HUES48 (cell line): ENCODE data around the gene CCDC200.
"Not testable (repeated sequence)": the region's sequence is repeated elsewhere in the genome, so short reads cannot be mapped to it uniquely, and the experiment has no call there.

Experiments used
- H3K27ac ChIP-seq: one replicate; pipeline ENCODE4 v1.7.0; 2013; ENCODE audit warnings: low read depth, low read length, inconsistent platforms
- H3K27me3 ChIP-seq: 2 replicates; pipeline ENCODE4 v1.6.1; 2013; ENCODE audit warnings: mild to moderate bottlenecking, low read length; ENCODE audit not compliant: control insufficient read depth, insufficient read depth
- H3K36me3 ChIP-seq: 2 replicates; pipeline ENCODE4 v1.6.1; 2013; ENCODE audit warnings: low read length; ENCODE audit not compliant: control insufficient read depth, insufficient read depth
- H3K4me1 ChIP-seq: 2 replicates; pipeline ENCODE4 v1.6.1; 2013; ENCODE audit warnings: mild to moderate bottlenecking, low read length; ENCODE audit not compliant: control insufficient read depth, insufficient read depth
- H3K4me3 ChIP-seq: 2 replicates; pipeline ENCODE4 v1.5.1; 2013; ENCODE audit warnings: mild to moderate bottlenecking, low read depth, low read length
- H3K9ac ChIP-seq: 2 replicates; pipeline ENCODE4 v1.6.1; 2013; ENCODE audit warnings: mild to moderate bottlenecking, low read depth, low read length, moderate library complexity
- H3K9me3 ChIP-seq: 2 replicates; pipeline ENCODE4 v1.6.1; 2013; ENCODE audit warnings: low read length; ENCODE audit not compliant: control insufficient read depth, insufficient read depth

CCDC200 gene

DNA sequence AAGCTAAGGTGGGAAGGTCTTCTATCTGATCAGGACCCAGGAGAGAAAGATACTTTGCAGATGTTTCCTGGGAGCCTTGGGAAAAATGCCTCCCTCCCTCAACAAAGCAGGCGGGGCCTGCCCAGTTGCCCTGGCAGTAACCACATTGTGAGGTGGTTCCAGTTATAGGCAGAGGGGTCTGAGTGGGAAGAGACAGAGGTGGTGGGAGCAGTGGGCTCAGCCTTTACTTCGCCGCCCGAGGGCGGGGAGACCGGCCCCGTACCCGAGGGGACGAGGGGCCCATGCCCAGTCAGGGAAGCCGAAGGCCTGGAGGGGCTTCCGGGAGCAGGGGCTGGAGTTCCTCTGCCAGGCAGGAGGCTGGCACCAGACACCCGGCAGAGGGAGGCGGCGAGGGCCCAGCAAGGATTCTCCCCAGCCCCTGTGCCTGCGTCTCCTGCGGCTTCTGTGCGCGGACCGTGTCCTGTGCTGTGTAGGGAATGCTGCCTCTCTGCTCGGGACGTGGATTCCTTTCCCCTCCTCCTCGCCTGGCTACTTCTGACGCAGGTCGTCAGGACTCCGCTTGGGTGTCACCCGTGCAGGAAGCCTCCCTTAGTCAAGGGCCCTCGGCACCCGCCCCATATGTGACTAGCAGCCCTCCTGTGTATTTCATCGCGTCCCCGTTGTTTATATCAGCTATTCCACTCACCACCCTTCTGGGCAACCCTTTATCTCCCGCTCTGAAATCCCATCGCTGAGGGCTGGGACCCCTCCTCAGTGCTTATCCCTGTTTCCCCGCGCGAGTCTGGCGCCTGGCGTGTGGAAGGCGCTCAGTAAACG is 3.0 kb upstream of the CCDC200 start:
- not testable (repeated sequence) for H3K4me1 ChIP-seq, H3K36me3 ChIP-seq, H3K9me3 ChIP-seq, H3K9ac ChIP-seq, H3K4me3 ChIP-seq, H3K27me3 ChIP-seq, H3K27ac ChIP-seq

GRCh38 chr17:43226393-43226792 is 2.0 kb downstream of the CCDC200 start:
- no peak overlapping the region for H3K9ac ChIP-seq
- peaks cover 3% of the 10 kb centered on the region; the same call in 1 of the 2 replicates for H3K36me3 ChIP-seq

DNA sequence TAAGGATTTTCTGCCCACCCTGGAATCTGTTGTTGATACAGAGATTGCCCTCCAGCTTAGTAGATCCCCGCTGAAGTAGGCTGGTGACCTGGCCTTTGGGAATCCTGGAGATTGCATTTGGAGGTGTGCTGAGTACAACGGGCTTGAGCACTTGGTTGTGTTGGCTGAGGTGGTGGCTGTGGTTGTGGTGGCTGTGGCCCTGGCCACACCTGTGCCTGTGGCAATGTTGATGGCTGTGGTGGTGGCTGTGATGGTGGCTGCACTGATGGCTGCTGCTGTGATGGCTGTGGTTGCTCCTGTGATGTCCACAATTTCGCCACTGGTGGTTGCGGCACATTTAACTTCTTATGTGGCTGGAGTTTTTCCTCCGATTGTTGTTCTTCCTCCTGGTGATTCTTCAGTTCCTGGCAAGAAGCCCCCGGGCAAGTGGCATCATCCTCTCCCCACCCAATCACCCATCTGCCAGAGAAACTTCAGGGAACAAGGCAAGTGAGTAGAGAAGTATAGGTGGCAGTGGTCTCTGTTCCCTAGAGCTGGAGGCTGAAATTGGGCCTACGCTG is 4.2 kb downstream of the CCDC200 start:
- peaks cover 3% of the 10 kb centered on the region; the same call in 1 of the 2 replicates for H3K36me3 ChIP-seq
- H3K27me3 ChIP-seq = no peaks in the 10 kb centered on the region
- no peak overlapping the region; the same call in 1 of the 2 replicates for H3K9ac ChIP-seq
- H3K27ac ChIP-seq = no peak overlapping the region
- H3K4me1 ChIP-seq = no peaks in the 10 kb centered on the region
- no peaks in the 10 kb centered on the region for H3K9me3 ChIP-seq
- no peak overlapping the region for H3K4me3 ChIP-seq

More at GRCh38 chr17:43226393-43226792, 2.0 kb downstream of the CCDC200 start:
- H3K27me3 ChIP-seq = no peaks in the 10 kb centered on the region
- H3K4me1 ChIP-seq = no peaks in the 10 kb centered on the region
- H3K4me3 ChIP-seq = no peak overlapping the region
- no peak overlapping the region for H3K27ac ChIP-seq
- H3K9me3 ChIP-seq = no peaks in the 10 kb centered on the region

DNA sequence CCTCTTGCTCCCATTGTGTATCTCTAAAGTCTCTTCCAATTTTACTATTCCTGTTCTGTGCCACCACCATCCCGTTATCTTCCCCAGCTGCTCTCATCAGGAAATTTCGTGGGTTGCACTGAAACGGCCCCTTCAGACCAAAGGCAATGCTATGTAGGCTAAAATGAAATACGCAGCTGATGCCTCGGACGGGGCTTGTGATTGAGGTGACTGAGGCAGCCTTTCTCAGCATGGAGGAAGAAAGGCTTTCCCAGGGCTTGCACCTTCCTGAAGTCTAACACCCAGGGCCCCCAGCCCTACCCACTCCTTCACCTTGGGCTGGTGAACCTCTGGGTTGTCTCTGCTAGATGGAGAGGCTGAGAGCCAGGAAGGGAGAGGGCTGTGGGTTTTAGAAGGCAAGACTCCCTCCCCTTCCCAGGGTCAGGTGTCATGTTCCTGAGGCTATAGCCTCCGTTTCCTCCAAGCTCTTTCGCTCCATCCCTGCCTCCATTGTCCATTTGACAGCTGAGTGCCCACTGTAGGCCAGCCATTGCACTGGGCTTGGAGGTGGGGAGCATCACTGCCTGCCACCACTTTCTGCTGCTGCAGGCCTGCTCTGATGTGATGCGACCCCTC is 7.8 kb downstream of the CCDC200 start:
- Histone ChIP-seq H3K9ac (no peak overlapping the region), H3K36me3 (peaks cover 12% of the 10 kb centered on the region; the same call in 1 of the 2 replicates), H3K4me1 (no peaks in the 10 kb centered on the region), H3K27me3 (no peaks in the 10 kb centered on the region), H3K27ac (no peak overlapping the region), H3K4me3 (no peak overlapping the region), H3K9me3 (no peaks in the 10 kb centered on the region)

- no peak overlapping the region for H3K9ac ChIP-seq
- H3K27ac ChIP-seq = no peak overlapping the region
- no peaks in the 10 kb centered on the region for H3K27me3 ChIP-seq
- H3K4me3 ChIP-seq = no peak overlapping the region
- no peaks in the 10 kb centered on the region for H3K4me1 ChIP-seq
- no peaks in the 10 kb centered on the region for H3K9me3 ChIP-seq
- H3K36me3 ChIP-seq = peaks cover 15% of the 10 kb centered on the region; the same call in 1 of the 2 replicates
These were observed 8.6 kb downstream of the CCDC200 start for GRCh38 chr17:43219746-43220380.

DNA sequence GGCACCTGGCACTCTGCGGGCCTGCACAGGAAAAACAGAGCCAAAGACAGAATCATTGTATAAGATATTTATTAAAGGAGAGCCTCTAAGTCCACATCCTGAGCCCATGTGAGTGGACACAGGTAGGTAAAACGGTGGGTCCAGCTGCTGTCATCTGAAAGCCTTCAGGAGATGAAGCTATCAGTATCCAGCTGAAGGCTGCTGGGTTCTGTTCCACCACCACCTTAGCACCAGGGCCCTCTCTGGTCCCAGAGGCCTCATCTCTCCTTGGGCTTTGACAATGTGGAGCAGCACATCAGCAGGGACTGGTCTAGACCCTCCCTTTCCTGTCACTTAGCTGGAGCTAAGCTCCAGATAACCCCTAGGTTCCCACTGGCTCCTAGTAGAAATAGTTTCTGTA is 9.4 kb downstream of the CCDC200 start:
- no peaks in the 10 kb centered on the region for H3K9me3 ChIP-seq
- H3K36me3 ChIP-seq = peaks cover 12% of the 10 kb centered on the region; the same call in 1 of the 2 replicates
- H3K27ac ChIP-seq = no peak overlapping the region
- no peak overlapping the region for H3K9ac ChIP-seq
- no peaks in the 10 kb centered on the region for H3K4me1 ChIP-seq
- H3K4me3 ChIP-seq = no peak overlapping the region
- no peaks in the 10 kb centered on the region for H3K27me3 ChIP-seq

GRCh38 chr17:43217614-43218087 is 10.8 kb downstream of the CCDC200 start:
- Histone ChIP-seq H3K27me3 (no peaks in the 10 kb centered on the region), H3K9me3 (no peaks in the 10 kb centered on the region), H3K36me3 (peaks cover 12% of the 10 kb centered on the region; the same call in 1 of the 2 replicates), H3K9ac (no peak overlapping the region), H3K4me1 (peaks cover 3% of the 10 kb centered on the region), H3K4me3 (no peak overlapping the region), H3K27ac (no peak overlapping the region)

GRCh38 chr17:43216762-43217613 is 11.4 kb downstream of the CCDC200 start:
- H3K4me3 ChIP-seq = no peak overlapping the region
- no peak overlapping the region for H3K9ac ChIP-seq

DNA sequence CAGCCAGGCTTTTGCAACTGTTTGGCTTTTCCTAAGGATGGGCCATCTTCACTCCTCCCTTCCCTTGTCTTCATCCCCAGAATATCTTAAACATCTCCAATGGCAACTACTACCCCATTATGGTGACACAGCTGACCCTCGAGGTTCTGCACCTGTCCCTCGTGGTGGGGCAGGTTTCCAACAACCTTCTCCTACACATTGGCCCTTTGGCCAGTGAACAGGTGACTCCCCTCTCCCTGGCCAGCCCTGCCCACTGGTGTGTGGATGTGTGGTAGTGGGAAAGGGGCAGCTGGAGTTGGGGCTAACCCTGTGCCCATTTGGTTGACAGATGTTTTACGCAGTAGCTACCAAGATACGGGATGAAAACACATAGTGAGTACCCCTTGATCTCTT is 12.1 kb downstream of the CCDC200 start:
- Histone ChIP-seq H3K9me3 (no peaks in the 10 kb centered on the region), H3K9ac (no peak overlapping the region), H3K36me3 (peaks cover 12% of the 10 kb centered on the region; the same call in 1 of the 2 replicates), H3K27ac (no peak overlapping the region), H3K4me3 (no peak overlapping the region), H3K27me3 (no peaks in the 10 kb centered on the region), H3K4me1 (peaks cover 8% of the 10 kb centered on the region)

More at GRCh38 chr17:43216762-43217613, 11.4 kb downstream of the CCDC200 start:
- H3K36me3 ChIP-seq = peaks cover 12% of the 10 kb centered on the region; the same call in 1 of the 2 replicates
- no peak overlapping the region for H3K27ac ChIP-seq
- H3K27me3 ChIP-seq = no peaks in the 10 kb centered on the region
- no peaks in the 10 kb centered on the region for H3K9me3 ChIP-seq
- H3K4me1 ChIP-seq = peaks cover 8% of the 10 kb centered on the region

DNA sequence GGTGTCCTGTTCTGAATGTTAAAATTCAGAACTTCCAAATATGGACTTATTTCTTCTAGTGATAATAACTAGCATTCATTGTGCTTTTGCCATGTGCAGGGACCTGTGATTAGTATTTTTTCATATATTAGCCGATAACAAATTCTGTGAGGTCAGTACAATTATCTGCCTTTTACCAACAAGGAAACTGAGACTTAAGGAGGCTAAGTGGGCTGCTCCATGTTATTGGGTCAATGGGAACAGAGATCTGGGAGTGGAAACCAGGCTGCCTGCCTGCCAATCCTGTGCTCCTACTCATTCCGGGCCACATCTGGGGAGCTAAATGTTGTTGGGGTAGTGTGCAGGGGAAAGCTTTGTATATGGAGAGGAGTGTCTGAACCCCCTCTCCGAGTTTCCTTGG is 13.1 kb downstream of the CCDC200 start:
- Histone ChIP-seq H3K4me3 (no peak overlapping the region), H3K27ac (no peak overlapping the region), H3K27me3 (no peaks in the 10 kb centered on the region), H3K9ac (no peak overlapping the region), H3K4me1 (peaks cover 13% of the 10 kb centered on the region), H3K36me3 (peaks cover 12% of the 10 kb centered on the region; the same call in 1 of the 2 replicates), H3K9me3 (no peaks in the 10 kb centered on the region)
